Stimulated activated CD8-positive, alpha-beta memory T cell treated with anti-CD3 and anti-CD28 coated beads, Interleukin-2, amount 100 ng/mL, for 1 hour (primary cell): ENCODE results near the gene NBPF19.
"Not testable (repeated sequence)": the region's sequence is repeated elsewhere in the genome, so short reads cannot be mapped to it uniquely, and the experiment has no call there.

ENCODE experiments used
- DNase-seq, 2 donors: peaks; one replicate each; pipeline ENCODE4 v3.0.0-alpha.2; 2020; ENCODE audit warnings: low read depth in 2 of 2

The NBPF19 gene, protein sequence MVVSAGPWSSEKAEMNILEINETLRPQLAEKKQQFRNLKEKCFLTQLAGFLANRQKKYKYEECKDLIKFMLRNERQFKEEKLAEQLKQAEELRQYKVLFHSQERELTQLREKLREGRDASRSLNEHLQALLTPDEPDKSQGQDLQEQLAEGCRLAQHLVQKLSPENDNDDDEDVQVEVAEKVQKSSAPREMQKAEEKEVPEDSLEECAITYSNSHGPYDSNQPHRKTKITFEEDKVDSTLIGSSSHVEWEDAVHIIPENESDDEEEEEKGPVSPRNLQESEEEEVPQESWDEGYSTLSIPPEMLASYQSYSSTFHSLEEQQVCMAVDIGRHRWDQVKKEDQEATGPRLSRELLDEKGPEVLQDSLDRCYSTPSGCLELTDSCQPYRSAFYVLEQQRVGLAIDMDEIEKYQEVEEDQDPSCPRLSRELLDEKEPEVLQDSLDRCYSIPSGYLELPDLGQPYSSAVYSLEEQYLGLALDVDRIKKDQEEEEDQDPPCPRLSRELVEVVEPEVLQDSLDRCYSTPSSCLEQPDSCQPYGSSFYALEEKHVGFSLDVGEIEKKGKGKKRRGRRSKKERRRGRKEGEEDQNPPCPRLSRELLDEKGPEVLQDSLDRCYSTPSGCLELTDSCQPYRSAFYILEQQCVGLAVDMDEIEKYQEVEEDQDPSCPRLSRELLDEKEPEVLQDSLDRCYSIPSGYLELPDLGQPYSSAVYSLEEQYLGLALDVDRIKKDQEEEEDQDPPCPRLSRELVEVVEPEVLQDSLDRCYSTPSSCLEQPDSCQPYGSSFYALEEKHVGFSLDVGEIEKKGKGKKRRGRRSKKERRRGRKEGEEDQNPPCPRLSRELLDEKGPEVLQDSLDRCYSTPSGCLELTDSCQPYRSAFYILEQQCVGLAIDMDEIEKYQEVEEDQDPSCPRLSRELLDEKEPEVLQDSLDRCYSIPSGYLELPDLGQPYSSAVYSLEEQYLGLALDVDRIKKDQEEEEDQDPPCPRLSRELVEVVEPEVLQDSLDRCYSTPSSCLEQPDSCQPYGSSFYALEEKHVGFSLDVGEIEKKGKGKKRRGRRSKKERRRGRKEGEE (N-terminal part only)

DNA sequence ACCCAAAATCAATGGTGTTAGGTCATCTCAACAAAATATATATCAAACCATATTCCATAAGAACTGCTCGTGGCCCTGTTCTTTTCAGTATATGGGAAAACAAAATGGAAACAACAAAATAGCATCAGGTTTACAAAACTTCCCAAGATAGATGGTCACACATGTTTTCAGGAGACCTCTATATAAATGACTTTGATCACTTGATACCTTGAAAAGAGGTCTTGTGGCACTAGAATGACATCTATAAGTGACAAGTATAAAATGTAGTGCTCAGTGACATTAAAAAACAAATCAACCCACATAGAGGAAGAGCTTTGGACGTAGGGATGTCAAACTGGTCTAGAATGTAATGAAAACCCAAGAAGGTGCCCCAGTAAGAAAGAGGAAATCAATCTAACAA lies at the start of gene NBPF19:
Gene NBPF19, plus strand, starts transcription at position 301 of the 400 bp plus-strand sequence. CDS start 888 bp downstream, outside the sequence.
- DNase-seq, result not testable (repeated sequence)

DNA sequence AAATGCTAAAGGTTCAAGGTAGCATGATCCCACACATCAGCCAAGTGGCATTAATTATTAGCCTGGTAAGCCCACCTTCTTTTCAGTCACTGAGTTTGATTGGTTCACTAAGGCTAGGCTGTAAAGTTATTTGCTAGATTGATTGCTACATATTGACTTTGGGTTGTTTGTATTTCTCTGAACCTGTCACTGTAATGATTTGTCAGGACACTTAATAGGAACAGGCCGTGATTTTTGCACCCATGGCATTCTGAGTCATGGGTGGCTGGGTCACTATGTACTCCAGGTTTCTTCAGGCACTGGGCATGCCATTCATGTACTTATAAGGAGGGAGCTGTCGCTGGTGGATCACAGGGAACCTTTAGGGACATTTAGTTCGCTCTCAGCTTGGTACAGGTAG lies 46.5 kb upstream of the NBPF19 start:
- DNase-seq, result not testable (repeated sequence)

DNA sequence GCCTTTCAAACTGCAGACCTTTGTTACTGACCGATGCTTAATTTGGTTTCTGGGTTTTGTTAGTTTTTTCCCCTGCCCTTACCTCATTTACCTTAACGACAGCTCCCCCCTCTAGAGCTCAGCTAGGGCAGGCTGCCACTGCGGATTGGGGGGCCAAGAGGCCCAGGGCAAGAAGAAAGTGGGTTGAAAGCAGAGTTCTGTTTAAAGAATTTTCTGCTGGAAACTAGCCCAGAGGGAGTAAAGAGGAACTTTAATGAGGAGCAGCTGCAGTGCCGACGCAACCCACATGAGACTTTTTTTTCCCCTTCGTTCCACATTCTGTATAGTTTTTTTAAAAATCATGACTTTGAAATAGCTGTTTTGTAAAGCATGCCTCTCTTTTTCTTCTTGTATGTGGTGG lies 29.4 kb upstream of the NBPF19 start:
- not testable (repeated sequence) for DNase-seq

DNA sequence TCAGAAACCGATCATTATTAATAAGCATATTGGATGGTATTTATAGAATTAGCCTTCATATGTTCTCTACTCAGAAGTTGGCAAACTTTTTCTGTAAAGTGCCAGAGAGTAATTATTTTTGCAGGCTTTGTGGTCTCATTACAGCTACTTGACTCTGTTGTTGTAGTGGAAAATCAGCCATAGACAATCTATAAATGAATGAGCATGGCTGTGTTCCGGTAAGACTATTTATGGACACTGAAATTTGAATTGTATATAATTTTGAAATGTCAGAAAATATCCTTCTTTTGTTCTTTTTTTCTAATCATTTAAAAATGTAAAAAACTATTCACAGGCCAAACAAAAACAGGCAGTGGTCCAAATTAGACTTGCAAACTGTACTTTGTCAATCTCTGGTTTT lies 22.6 kb upstream of the NBPF19 start:
- not testable (repeated sequence) for DNase-seq

DNA sequence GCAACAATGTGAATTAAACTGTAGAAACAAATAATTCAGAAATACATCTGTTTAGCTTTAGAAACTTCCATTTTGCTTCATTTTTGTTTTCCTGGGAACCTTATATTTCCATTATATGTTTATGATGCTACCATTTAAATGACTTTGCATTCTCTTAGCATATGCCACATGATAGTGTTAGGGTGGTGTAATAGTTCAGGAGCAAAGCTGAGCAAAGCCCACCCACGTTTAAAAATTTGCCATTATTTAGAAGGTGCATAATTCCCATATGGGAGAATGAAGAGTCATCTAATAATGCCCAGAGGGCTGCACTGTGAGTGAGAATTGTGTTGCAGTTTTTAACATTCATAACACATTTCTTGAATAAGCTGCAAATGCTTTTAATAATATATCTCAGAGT lies 22.2 kb upstream of the NBPF19 start:
- not testable (repeated sequence) for DNase-seq

DNA sequence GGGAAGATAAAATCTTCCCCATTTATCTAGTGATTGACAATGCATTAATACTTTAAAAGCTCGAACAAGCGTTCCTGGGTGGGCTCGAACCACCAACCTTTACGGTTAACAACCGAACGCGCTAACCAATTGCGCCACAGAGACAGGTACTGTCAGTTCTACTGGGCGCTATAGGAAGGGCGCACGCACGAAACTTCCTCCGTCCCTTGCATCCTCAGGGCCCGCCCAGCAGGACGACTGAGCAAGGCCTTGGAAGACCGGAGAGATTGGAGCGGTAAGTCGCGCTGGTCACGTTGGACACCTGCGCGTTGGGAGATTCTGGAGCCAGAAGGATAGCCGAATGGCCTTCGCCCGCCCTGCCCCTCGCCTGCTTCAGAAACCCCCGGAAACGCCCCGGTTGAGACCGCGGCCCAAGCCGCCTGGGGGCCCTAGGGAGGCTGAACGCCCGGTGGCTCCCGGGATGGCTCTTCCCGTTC lies 83.5 kb downstream of the NBPF19 start:
- DNase-seq, result peak; percentile 9 to 23

DNA sequence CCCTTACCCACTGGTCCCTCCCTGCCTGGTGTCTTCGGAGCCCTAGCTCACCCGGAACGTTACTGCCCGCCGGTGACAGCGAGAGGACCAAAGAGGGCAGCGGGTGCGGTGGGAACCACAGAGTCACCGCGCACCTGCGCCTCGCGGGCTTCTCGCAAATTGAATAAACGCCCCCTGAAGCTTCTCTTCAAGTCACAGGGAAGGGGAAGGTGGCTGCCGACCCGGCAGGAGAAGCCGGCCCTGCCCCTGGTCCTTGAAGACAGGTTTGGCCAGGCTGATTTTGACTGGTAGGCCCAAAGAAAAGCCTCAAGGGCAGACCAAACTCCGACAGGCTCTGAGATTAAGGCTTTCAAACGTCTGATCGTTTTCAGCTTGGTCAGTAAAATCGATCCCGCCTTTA lies 87.0 kb downstream of the NBPF19 start:
- not testable (repeated sequence) for DNase-seq

DNA sequence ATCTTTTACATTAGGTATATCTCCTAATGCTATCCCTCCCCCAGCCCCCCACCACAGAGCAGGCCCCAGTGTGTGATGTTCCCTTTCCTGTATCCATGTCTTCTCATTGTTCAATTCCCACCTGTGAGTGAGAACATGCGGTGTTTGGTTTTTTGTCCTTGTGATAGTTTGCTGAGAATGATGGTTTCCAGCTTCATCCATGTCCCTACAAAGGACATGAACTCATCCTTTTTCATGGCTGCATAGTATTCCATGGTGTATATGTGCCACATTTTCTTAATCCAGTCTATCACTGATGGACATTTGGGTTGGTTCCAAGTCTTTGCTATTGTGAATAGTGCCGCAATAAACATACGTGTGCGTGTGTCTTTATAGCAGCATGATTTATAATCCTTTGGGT lies 90.6 kb downstream of the NBPF19 start:
- DNase-seq, result not testable (repeated sequence)

DNA sequence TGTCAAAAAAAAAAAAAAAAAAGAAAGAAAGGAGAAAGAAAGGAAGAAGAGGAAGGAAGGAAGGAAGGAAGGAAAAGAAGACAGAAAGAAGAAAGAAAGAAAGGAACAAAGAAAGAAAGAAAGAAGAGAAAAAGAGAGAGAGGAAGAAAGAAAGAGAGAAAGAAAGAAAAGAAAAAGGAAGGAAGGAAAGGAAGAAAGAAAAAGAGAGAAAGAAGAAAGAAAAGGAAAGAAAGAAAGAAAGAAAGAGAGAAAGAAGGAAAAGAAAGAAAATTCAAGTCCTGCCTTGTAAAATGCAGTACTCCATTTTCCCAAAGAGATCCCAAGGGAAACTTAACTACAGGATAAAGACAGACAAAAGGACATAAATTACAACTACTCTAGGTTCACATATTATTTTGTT lies 97.9 kb downstream of the NBPF19 start:
- DNase-seq, result not testable (repeated sequence)

DNA sequence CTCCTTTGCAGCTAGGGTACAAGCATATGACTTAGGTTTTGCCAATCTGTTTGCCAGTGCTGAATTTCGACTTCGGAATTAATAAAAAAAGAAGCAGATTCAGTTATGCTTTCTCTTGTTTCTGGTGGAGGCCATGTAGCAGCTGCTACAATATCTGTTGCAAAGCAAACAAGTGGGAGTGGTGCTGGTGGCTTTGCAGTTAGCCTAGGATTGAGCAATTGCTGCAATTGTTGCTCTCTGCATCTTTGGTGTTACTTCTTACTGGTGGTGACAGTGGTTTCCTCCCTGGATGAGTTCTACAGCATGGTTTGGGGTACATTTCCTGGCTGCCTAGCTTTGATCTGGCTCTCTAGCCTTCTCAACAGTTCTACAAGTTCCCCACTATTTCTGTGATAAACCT lies 110.7 kb downstream of the NBPF19 start:
- DNase-seq, result peak in 1 of 2 donors; percentile 27
